GM18907 (cell line): ENCODE data around the gene UBA52.

Experiments used
- ATAC-seq: cut with Tn5 transposase; IDR thresholded peaks from one replicate; pipeline ENCODE4 v1.9.1; 2021; ENCODE audit warnings: mild to moderate bottlenecking, moderate library complexity; ENCODE audit not compliant: unreplicated experiment

The UBA52 gene

GRCh38 chr19:18551631-18552030 lies 20.0 kb upstream of the UBA52 start:
- ATAC-seq, result no peak

GRCh38 chr19:18557411-18558201 lies 14.1 kb upstream of the UBA52 start, which contains the start of gene KXD1:
TSS of gene KXD1 (plus strand) at chr19:18557870. CDS start at chr19:18562057, 4,187 bp downstream.
- ATAC-seq, result peak; percentile 91

- ATAC-seq, result peak; percentile 4
These were observed 13.5 kb upstream of the UBA52 start for GRCh38 chr19:18558202-18558555.

- ATAC-seq, result no peak
These were observed 13.1 kb upstream of the UBA52 start for GRCh38 chr19:18558604-18559003.

DNA sequence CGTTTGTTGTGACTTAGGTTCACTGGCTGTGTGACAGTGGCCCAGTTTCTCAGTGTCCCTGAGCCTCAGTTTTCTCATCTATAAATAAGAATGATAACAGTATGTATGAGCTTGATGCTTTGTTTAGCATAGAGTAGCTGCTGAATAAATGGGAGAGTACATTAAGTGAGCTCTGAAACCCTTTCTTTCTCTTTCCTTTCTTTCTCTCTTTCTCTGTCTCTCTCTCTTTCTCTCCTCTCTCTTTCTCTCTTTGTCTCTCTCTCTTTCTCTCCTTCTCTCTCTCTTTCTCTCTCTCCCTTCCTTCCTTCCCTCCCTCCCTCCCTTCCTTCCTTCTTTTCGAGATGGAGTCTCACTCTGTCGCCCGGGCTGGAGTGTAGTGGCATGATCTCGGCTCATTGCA lies 12.0 kb upstream of the UBA52 start:
- ATAC-seq, result no peak

DNA sequence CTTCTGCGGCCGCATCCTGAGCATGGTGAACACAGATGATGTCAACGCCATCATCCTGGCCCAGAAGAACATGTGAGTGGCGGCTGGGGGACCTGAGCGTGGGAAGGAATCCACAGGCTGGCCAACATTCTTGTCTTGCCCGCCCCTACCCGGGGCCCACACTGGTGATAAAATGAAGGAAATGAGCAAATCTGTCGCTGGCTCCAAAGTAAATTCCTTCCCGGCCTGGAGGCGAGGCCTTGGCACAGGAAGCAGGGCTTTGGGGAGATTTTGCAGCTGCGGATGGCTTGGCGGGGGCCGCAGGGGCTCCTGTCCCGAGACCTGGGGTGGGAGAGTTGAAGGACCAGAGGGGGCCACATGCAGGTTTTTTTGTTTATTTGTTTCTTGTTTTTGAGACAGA lies 9.6 kb upstream of the UBA52 start:
- ATAC-seq, result no peak

- ATAC-seq, result no peak
These were observed 4.7 kb upstream of the UBA52 start for GRCh38 chr19:18566953-18567352.

DNA sequence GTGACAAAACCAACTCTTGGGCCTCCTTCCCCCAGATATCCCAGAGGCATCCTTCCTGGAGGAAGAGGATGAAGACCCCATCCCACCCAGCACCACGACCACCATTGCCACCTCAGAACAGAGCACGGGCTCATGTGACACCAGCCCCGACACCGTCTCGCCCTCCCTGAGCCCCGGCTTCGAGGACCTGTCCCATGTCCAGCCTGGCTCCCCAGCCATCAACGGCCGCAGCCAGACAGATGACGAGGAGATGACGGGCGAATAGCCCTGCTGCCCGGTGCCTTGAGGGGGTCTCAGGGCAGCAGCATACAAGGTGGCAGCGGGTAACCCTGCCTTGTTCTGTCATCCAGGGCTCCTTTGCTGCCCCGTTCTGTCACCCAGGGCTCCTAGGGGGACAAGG lies 3.3 kb upstream of the UBA52 start:
- no peak for ATAC-seq

DNA sequence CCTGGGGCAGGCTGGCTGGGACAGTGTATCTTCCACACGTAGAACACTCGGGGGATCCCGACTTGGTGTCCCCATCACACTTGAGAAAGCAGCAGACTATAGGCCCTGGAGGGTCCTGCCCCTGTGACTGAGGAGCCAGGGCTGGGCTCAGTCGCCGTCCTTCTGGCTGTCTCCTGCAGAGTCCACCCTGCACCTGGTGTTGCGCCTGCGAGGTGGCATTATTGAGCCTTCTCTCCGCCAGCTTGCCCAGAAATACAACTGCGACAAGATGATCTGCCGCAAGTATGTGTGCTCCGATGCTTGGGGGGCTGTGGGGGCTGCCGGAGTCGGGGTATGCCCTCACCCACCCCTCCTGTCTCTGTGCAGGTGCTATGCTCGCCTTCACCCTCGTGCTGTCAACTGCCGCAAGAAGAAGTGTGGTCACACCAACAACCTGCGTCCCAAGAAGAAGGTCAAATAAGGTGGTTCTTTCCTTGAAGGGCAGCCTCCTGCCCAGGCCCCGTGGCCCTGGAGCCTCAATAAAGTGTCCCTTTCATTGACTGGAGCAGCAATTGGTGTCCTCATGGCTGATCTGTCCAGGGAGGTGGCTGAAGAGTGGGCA lies 3.1 kb downstream of the UBA52 start:
- no peak for ATAC-seq

DNA sequence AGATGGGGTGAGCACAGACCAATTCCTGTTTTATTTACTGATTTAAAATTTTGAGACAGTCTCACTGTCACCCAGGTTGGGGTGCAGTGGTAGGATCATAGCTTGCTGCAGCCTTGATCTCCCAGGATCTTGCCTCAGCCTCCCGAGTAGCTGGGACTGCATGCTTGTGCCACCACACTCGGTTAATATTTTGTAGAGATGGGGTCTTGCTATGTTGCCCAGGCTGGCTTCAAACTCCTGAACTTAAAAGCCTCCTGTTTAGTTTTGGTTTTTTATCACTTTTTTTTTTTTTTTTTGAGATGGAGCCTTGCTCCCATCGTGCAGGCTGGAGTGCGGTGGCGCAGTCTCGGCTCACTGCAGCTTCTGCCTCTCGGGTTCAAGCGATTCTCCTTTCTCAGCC lies 4.7 kb downstream of the UBA52 start:
- no peak for ATAC-seq

DNA sequence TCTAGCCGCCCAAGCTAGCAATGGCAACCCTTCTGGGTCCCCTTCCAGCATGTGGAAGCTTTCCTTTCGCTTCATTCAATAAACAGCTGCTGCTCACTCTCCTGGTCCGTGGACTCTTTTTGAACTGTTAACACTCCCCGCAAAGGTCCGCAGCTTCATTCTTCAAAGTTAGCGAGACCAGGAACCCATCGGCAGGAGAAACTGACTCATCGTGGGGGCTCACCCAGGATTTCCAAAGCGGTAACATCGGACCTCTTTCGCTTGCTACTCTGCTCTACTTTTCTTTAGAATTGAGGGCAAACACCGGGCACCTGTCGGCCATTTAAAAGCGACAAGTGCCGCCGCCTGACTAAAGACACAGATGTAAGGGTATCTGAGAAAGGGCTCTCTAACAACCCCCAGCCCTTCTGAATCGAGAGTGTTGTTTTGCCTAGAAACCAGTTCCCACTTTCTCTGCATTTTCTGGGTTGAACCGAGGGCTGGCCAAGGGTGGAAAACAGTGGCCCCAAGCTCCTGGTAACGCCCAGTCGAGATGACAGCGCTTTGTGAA lies 5.8 kb downstream of the UBA52 start:
- ATAC-seq, result no peak

GRCh38 chr19:18580311-18580710 lies 8.7 kb downstream of the UBA52 start:
- no peak for ATAC-seq

- no peak for ATAC-seq
These were observed 14.6 kb downstream of the UBA52 start for GRCh38 chr19:18586306-18586705.

GRCh38 chr19:18587561-18587960 lies 15.9 kb downstream of the UBA52 start:
- ATAC-seq, result no peak

GRCh38 chr19:18587962-18588610 lies 16.4 kb downstream of the UBA52 start:
- peak; percentile 8 for ATAC-seq

- peak; percentile 70 for ATAC-seq
These were observed 17.1 kb downstream of the UBA52 start, which contains the start of gene REX1BD for GRCh38 chr19:18588611-18589379. TSS of gene REX1BD (plus strand) at chr19:18588798. CDS start at chr19:18588802, 4 bp downstream.

DNA sequence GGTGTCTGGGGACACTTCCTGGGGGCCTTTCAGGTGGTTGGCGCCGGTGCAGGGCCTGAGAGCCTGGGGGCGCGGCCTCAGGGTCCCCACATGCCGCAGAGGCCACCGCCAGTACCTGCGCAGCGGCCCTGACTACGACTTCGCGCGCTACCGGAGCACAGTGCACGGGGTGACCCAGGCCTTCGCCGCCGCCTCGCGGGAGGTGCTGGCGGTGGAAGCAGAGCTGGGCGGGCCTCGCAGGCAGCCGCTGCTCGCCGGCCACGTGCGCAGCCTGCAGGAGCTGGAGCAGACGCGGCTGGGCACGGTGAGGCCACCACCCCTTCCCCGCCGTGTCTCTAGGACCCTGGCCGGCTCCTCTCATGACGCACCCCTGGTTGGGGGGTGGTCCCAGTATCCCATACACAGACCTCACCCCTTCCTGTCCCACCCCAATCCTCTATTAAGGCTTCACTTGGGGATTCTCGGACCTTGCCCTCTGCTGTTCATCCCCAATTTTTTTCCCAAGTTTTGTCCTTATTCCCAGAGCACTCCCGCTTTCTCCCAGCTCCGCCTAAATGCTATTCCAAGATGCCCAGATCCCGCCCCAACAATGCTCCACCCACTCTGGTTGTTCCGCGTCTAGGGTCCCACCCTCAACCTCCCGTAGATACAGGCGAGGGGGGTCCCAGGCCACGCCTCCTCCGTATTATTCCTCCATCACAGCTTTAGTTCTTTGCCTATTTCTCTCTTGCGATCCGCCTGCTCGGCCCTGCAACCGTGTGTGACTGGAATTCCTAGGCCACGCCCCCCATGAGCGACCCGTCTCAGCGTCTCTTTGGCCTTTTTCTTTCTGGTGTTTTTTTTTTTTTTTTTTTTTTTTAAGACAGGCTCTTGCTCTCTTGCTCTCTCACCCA lies 18.0 kb downstream of the UBA52 start:
- ATAC-seq, result peak; percentile 33

DNA sequence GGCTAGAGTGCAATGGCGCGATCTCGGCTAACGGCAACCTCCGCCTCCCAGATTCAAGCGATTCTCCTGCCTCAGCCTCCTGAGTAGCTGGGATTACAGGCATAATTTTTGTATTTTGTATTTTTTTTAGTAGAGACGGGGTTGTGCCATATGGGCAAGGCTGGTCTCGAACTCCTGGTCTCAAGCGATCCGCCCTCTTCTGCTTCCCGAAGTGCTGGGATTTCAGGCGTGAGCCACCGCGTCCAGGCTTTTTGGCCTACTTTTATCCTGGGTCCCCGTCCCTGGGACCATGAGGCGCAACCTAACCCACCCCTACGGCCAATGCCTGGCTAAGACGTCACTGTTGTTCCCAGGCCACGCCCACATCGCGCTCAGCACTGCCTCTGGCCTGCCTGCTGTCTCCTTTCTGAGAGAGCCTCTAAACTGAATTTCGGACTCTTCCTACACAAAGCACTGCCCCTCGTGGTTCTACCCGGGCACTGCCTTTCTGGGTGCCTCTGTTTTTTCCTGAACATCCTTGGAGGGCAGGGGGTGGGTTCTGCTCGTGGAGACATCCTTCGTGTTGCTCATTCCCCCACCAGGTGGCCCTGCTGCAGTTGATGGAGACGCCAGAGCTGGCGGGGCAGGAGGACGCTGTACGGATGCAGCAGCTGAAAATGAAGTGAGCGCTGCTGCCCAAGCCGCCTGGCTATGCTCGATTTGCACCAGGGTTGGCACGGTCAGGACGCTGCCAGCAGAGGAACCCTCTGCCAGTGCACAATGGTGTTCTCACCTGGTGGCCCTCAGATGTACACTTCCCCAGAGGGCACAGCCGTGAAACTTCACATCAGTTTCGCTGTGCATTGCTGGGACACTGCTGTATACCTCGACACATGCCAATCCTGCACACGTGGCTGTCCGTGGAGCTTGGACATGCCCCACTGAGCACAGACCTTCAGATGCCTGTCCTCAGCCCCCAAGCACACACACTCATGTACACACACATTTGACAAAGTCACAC lies 18.9 kb downstream of the UBA52 start:
- no peak for ATAC-seq
